ENCODE results near the gene CACNA2D3. TPM values are rescaled to one million over a fixed set of nuclear protein-coding genes. Genes with fewer than 3 reads are reported as not detected.

The CACNA2D3 gene
- total and polyA plus RNA-seq, 7 donors: 2.7 to 13.5 (median 9.0) TPM

GRCh38 chr3:54437271-54437670 is 314.9 kb downstream of the CACNA2D3 start:
- no peak overlapping the region for H3K27ac ChIP-seq
- intact Hi-C loops (cut with DNase I): no loop called here
- no peaks in the 10 kb centered on the region for H3K4me1 ChIP-seq
- H3K4me3 ChIP-seq: no peak overlapping the region
- H3K27me3 ChIP-seq (ENCODE audit: insufficient read depth in 3 of 3, low read length in 2 of 3): no peaks in the 10 kb centered on the region
- ATAC-seq (no peak), DNase-seq (no peak)
- TF ChIP-seq CTCF (IDR thresholded peaks at IDR 0.05): no peak
- no peaks in the 10 kb centered on the region for H3K9me3 ChIP-seq
- WGBS, 3 donors: 42 to 45% (median 42%) methylated on average over 2 of the region's 2 CpGs
- H3K36me3 ChIP-seq (ENCODE audit: insufficient read depth in 1 of 2, low read depth in 1 of 2): no peaks in the 10 kb centered on the region

DNA sequence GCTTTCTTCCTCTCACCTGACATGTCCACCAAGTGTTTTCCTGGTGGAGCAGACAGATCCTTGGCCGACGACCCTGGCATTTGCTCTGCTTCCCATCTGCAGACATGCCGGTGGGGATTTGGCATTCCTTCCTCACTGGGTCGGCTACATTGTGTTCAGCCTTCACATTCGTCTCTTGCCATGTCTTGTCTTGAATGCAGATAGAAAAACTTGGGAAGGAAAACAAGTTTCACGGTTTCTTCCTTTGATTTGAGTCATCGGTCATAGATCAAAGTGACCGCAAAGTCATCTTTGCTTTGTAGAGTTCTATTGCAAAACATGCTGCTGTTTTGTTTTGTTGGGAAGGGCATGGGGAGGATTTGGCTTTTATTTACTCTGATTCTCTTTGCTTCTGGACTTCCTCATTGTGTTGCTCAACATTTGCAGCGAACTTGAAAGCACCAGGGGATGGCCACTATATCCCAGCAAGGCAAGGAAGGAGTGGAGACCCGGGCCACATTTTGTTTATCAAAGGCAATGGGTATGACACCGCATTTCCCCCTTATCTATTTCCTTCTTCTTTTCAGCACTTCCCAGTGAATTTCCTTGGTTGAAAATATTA is 321.3 kb downstream of the CACNA2D3 start:
- no peaks in the 10 kb centered on the region for H3K9me3 ChIP-seq
- H3K27me3 ChIP-seq (ENCODE audit: insufficient read depth in 3 of 3, low read length in 2 of 3): no peaks in the 10 kb centered on the region
- TF ChIP-seq CTCF (IDR thresholded peaks at IDR 0.05): no peak
- no peak for DNase-seq
- 37 to 44% (median 40%) methylated on average over 11 of the region's 11 CpGs for WGBS, 3 donors
- peaks cover 4% of the 10 kb centered on the region for H3K4me1 ChIP-seq
- no peak overlapping the region for H3K4me3 ChIP-seq
- ATAC-seq: peak in 2 of 4 donors; percentile 40
- intact Hi-C loops (cut with DNase I): no loop called here
- no peak overlapping the region for H3K27ac ChIP-seq
- no peaks in the 10 kb centered on the region for H3K36me3 ChIP-seq (ENCODE audit: insufficient read depth in 1 of 2, low read depth in 1 of 2)

- Histone ChIP-seq H3K9me3 (no peaks in the 10 kb centered on the region), H3K4me1 (peaks cover 4% of the 10 kb centered on the region), H3K4me3 (no peak overlapping the region), H3K27ac (no peak overlapping the region), H3K36me3 (ENCODE audit: insufficient read depth in 1 of 2, low read depth in 1 of 2) (no peaks in the 10 kb centered on the region), H3K27me3 (ENCODE audit: insufficient read depth in 3 of 3, low read length in 2 of 3) (no peaks in the 10 kb centered on the region)
- no peak for TF ChIP-seq CTCF (IDR thresholded peaks at IDR 0.05)
- intact Hi-C loops (cut with DNase I): no loop called here
- ATAC-seq (no peak), DNase-seq (no peak)
- 92 to 100% (median 97%) methylated on average over 1 of the region's 1 CpG for WGBS, 3 donors
Observed at GRCh38 chr3:54445630-54446029, 323.3 kb downstream of the CACNA2D3 start.

DNA sequence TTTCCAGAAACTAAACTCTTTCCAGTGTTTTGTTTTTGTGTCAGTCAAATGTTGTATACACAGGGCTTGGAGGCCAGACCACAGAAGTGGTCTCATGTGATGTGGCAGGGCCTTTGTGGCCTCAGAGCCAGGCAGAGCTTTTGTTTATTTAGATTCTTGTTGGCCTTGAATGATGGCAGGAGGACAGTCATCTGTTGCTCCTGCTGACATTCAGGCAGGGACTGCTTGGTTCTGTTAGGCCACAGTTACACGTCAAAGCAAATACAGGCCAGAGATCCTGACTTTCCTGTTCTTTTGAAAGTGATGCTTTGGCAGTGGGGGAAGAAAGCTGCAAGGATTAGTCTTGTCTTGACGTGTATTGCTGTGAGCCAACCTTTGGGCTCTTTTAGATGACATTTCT is 325.1 kb downstream of the CACNA2D3 start:
- Histone ChIP-seq H3K4me1 (peaks cover 4% of the 10 kb centered on the region), H3K9me3 (no peaks in the 10 kb centered on the region), H3K27ac (no peak overlapping the region), H3K4me3 (no peak overlapping the region), H3K27me3 (ENCODE audit: insufficient read depth in 3 of 3, low read length in 2 of 3) (no peaks in the 10 kb centered on the region), H3K36me3 (ENCODE audit: insufficient read depth in 1 of 2, low read depth in 1 of 2) (no peaks in the 10 kb centered on the region)
- 79 to 80% (median 80%) methylated on average over 2 of the region's 2 CpGs for WGBS, 3 donors
- ATAC-seq (no peak), DNase-seq (no peak)
- TF ChIP-seq CTCF (IDR thresholded peaks at IDR 0.05): no peak
- intact Hi-C loops (cut with DNase I): no loop called here

GRCh38 chr3:54454806-54455205 is 332.5 kb downstream of the CACNA2D3 start:
- Histone ChIP-seq H3K36me3 (ENCODE audit: insufficient read depth in 1 of 2, low read depth in 1 of 2) (no peaks in the 10 kb centered on the region), H3K27ac (no peak overlapping the region), H3K27me3 (ENCODE audit: insufficient read depth in 3 of 3, low read length in 2 of 3) (no peaks in the 10 kb centered on the region), H3K4me1 (no peaks in the 10 kb centered on the region), H3K4me3 (no peak overlapping the region), H3K9me3 (peaks cover 21% of the 10 kb centered on the region)
- DNase-seq (no peak), ATAC-seq (no peak)
- no peak for TF ChIP-seq CTCF (IDR thresholded peaks at IDR 0.05)
- intact Hi-C loops (cut with DNase I): no loop called here
- WGBS, 3 donors: 96 to 98% (median 98%) methylated on average over 3 of the region's 3 CpGs

Data from psoas muscle (tissue), 8 donors.